ENCODE results near the gene ARHGEF4. TPM values are rescaled to one million over a fixed set of nuclear protein-coding genes. Genes with fewer than 3 reads are reported as not detected.

ARHGEF4 gene
- total RNA-seq, 1 donor from 2014 or later = 74.8 TPM

GRCh38 chr2:131055169-131056065 lies 218.7 kb downstream of the ARHGEF4 start:
- H3K36me3 ChIP-seq (ENCODE audit: control insufficient read depth, insufficient read depth, low read length) = peaks cover 37% of the 10 kb centered on the region
- H3K4me3 ChIP-seq (ENCODE audit: low read depth, low read length) = no peak overlapping the region
- FAIRE-seq = no peak

GRCh38 chr2:131056204-131056931 lies 219.7 kb downstream of the ARHGEF4 start:
- H3K27me3 ChIP-seq (ENCODE audit: control insufficient read depth, insufficient read depth, low read length) = no peaks in the 10 kb centered on the region
- peak; percentile 43 for FAIRE-seq
- no peak overlapping the region for H3K4me3 ChIP-seq (ENCODE audit: low read depth, low read length)
- DNase-seq (ENCODE audit: low read depth) = no peak
- no peak for TF ChIP-seq CTCF (IDR thresholded peaks at IDR 0.05; ENCODE audit: insufficient read depth, low read length, severe bottlenecking)
- peaks cover 36% of the 10 kb centered on the region for H3K36me3 ChIP-seq (ENCODE audit: control insufficient read depth, insufficient read depth, low read length)

More at GRCh38 chr2:131055169-131056065, 218.7 kb downstream of the ARHGEF4 start:
- no peak for TF ChIP-seq CTCF (IDR thresholded peaks at IDR 0.05; ENCODE audit: insufficient read depth, low read length, severe bottlenecking)
- DNase-seq (ENCODE audit: low read depth) = no peak
- H3K27me3 ChIP-seq (ENCODE audit: control insufficient read depth, insufficient read depth, low read length) = no peaks in the 10 kb centered on the region

GRCh38 chr2:131056932-131057287 lies 220.2 kb downstream of the ARHGEF4 start:
- Histone ChIP-seq H3K27me3 (ENCODE audit: control insufficient read depth, insufficient read depth, low read length) (no peaks in the 10 kb centered on the region), H3K36me3 (ENCODE audit: control insufficient read depth, insufficient read depth, low read length) (peaks cover 36% of the 10 kb centered on the region), H3K4me3 (ENCODE audit: low read depth, low read length) (no peak overlapping the region)
- DNase-seq (ENCODE audit: low read depth) = no peak
- no peak for FAIRE-seq
- TF ChIP-seq CTCF (IDR thresholded peaks at IDR 0.05; ENCODE audit: insufficient read depth, low read length, severe bottlenecking) = no peak

- FAIRE-seq = no peak
- Histone ChIP-seq H3K27me3 (ENCODE audit: control insufficient read depth, insufficient read depth, low read length) (no peaks in the 10 kb centered on the region), H3K36me3 (ENCODE audit: control insufficient read depth, insufficient read depth, low read length) (peaks cover 26% of the 10 kb centered on the region), H3K4me3 (ENCODE audit: low read depth, low read length) (no peak overlapping the region)
- DNase-seq (ENCODE audit: low read depth) = no peak
- no peak for TF ChIP-seq CTCF (IDR thresholded peaks at IDR 0.05; ENCODE audit: insufficient read depth, low read length, severe bottlenecking)
Observed at GRCh38 chr2:131058214-131058843, 221.6 kb downstream of the ARHGEF4 start.

GRCh38 chr2:131058920-131059319 lies 222.2 kb downstream of the ARHGEF4 start:
- H3K4me3 ChIP-seq (ENCODE audit: low read depth, low read length) = no peak overlapping the region
- H3K27me3 ChIP-seq (ENCODE audit: control insufficient read depth, insufficient read depth, low read length) = no peaks in the 10 kb centered on the region
- TF ChIP-seq CTCF (IDR thresholded peaks at IDR 0.05; ENCODE audit: insufficient read depth, low read length, severe bottlenecking) = no peak
- DNase-seq (ENCODE audit: low read depth) (no peak), FAIRE-seq (no peak)
- peaks cover 23% of the 10 kb centered on the region for H3K36me3 ChIP-seq (ENCODE audit: control insufficient read depth, insufficient read depth, low read length)
